H9 (cell line): ENCODE measurements around the gene PGS1. TPM values are rescaled to one million over a fixed set of nuclear protein-coding genes. Genes with fewer than 3 reads are reported as not detected.

Experiments used
- DNase-seq: peaks from one replicate; pipeline ENCODE4 v3.0.0-alpha.2; 2017
- H2AFZ ChIP-seq: one replicate; pipeline ENCODE4 v1.6.1; 2013; ENCODE audit warnings: mild to moderate bottlenecking, low read length, control low read depth, moderate library complexity
- H2AK5ac ChIP-seq: 2 replicates; pipeline ENCODE4 v1.6.1; 2013; ENCODE audit warnings: low read length, control low read depth, mixed read lengths; ENCODE audit not compliant: insufficient read length
- H2BK120ac ChIP-seq: one replicate; pipeline ENCODE4 v1.6.1; 2013; ENCODE audit warnings: low read depth, mild to moderate bottlenecking, low read length, control low read depth, inconsistent platforms; ENCODE audit not compliant: poor library complexity, severe bottlenecking
- H2BK12ac ChIP-seq: 2 replicates; pipeline ENCODE4 v1.6.1; 2013; ENCODE audit warnings: low read length, control low read depth, mixed read lengths, low read depth; ENCODE audit not compliant: insufficient read length
- H2BK15ac ChIP-seq: 2 replicates; pipeline ENCODE4 v1.6.1; 2013; ENCODE audit warnings: low read depth, low read length, control low read depth
- H2BK20ac ChIP-seq: one replicate; pipeline ENCODE4 v1.6.1; 2013; ENCODE audit warnings: low read depth, mild to moderate bottlenecking, low read length, control low read depth, inconsistent platforms; ENCODE audit not compliant: poor library complexity, severe bottlenecking
- H2BK5ac ChIP-seq: 2 replicates; pipeline ENCODE4 v1.6.1; 2013; ENCODE audit warnings: low read length, control low read depth, mixed read lengths; ENCODE audit not compliant: insufficient read length
- H3K14ac ChIP-seq: 2 replicates; pipeline ENCODE4 v1.6.1; 2013; ENCODE audit warnings: low read length, control low read depth; ENCODE audit not compliant: insufficient read depth
- H3K18ac ChIP-seq: 2 replicates; pipeline ENCODE4 v1.6.1; 2013; ENCODE audit warnings: low read depth, mild to moderate bottlenecking, mixed read lengths, low read length, control low read depth; ENCODE audit not compliant: insufficient read length
- H3K23ac ChIP-seq: 2 replicates; pipeline ENCODE4 v1.6.1; 2013; ENCODE audit warnings: low read length, control low read depth, mixed read lengths, low read depth; ENCODE audit not compliant: insufficient read length
- H3K23me2 ChIP-seq: 2 replicates; pipeline ENCODE4 v1.6.1; 2013; ENCODE audit warnings: low read depth, mild to moderate bottlenecking, mixed read lengths, low read length, control low read depth; ENCODE audit not compliant: insufficient read length, poor library complexity, severe bottlenecking
- H3K27ac ChIP-seq: 2 replicates; pipeline ENCODE4 v1.5.1; 2013; ENCODE audit warnings: low read length, control low read depth, mixed read lengths, low read depth; ENCODE audit not compliant: insufficient read length
- H3K27me3 ChIP-seq: 2 replicates; pipeline ENCODE4 v1.6.1; 2013; ENCODE audit warnings: low read length, control low read depth, inconsistent platforms; ENCODE audit not compliant: insufficient read depth
- H3K4ac ChIP-seq: 2 replicates; pipeline ENCODE4 v1.6.1; 2013; ENCODE audit warnings: low read depth, mild to moderate bottlenecking, control low read depth, inconsistent platforms, low read length, moderate library complexity
- H3K4me1 ChIP-seq: 2 replicates; pipeline ENCODE4 v1.6.1; 2013; ENCODE audit warnings: low read length, control low read depth, inconsistent platforms; ENCODE audit not compliant: insufficient read depth
- H3K4me2 ChIP-seq: 2 replicates; pipeline ENCODE4 v1.6.1; 2013; ENCODE audit warnings: low read length, control low read depth, mixed read lengths; ENCODE audit not compliant: insufficient read length, insufficient read depth
- H3K56ac ChIP-seq: 2 replicates; pipeline ENCODE4 v1.6.1; 2013; ENCODE audit warnings: low read depth, mild to moderate bottlenecking, mixed read lengths, low read length, control low read depth; ENCODE audit not compliant: insufficient read length
- H3K79me1 ChIP-seq: 2 replicates; pipeline ENCODE4 v1.6.1; 2013; ENCODE audit warnings: low read depth, mild to moderate bottlenecking, moderate library complexity, low read length, control low read depth, inconsistent platforms; ENCODE audit not compliant: insufficient read depth, poor library complexity, severe bottlenecking
- H3K79me2 ChIP-seq: 2 replicates; pipeline ENCODE4 v1.6.1; 2013; ENCODE audit warnings: low read length, control low read depth, inconsistent platforms; ENCODE audit not compliant: insufficient read depth
- H3K9ac ChIP-seq: 2 replicates; pipeline ENCODE4 v1.6.1; 2013; ENCODE audit warnings: low read length, control low read depth, mixed read lengths; ENCODE audit not compliant: insufficient read length; ENCODE audit errors: extremely low read depth
- H3K9me3 ChIP-seq: one replicate; pipeline ENCODE4 v1.6.1; 2013; ENCODE audit warnings: low read depth, low read length, inconsistent platforms; ENCODE audit not compliant: control insufficient read depth
- H3T11ph ChIP-seq: one replicate; pipeline ENCODE4 v1.6.1; 2013; ENCODE audit warnings: mild to moderate bottlenecking, low read length, control low read depth, inconsistent platforms
- H4K20me1 ChIP-seq: one replicate; pipeline ENCODE4 v1.6.1; 2013; ENCODE audit not compliant: control insufficient read depth, insufficient read length, insufficient read depth
- H4K5ac ChIP-seq: 2 replicates; pipeline ENCODE4 v1.6.1; 2013; ENCODE audit warnings: low read depth, mild to moderate bottlenecking, mixed read lengths, low read length, control low read depth; ENCODE audit not compliant: insufficient read length
- H4K8ac ChIP-seq: replicated peaks from 2 replicates; pipeline ENCODE4 v1.6.1; 2013; ENCODE audit warnings: low read length, control low read depth, mixed read lengths, low read depth; ENCODE audit not compliant: insufficient read length
- H4K91ac ChIP-seq: 2 replicates; pipeline ENCODE4 v1.6.1; 2013; ENCODE audit warnings: low read depth, mild to moderate bottlenecking, moderate library complexity, mixed read lengths, low read length, control low read depth; ENCODE audit not compliant: insufficient read length
- H3K27ac Mint-ChIP-seq, 3 experiments: 2 replicates in 2 of 3; 3 replicates in 1 of 3; pipeline ENCODE4 v1.8.0; 2020 to 2021; ENCODE audit warnings: mixed read lengths in 3 of 3, mild to moderate bottlenecking in 1 of 3, moderate library complexity in 1 of 3
- H3K27me3 Mint-ChIP-seq: 2 replicates; pipeline ENCODE4 v1.8.0; 2021; ENCODE audit warnings: low read depth, mild to moderate bottlenecking, moderate library complexity, mixed read lengths
- H3K36me3 Mint-ChIP-seq, 3 experiments: 2 replicates in 2 of 3; 3 replicates in 1 of 3; pipeline ENCODE4 v1.8.0; 2020 to 2021; ENCODE audit warnings: low read depth in 3 of 3, mixed read lengths in 3 of 3; ENCODE audit not compliant: insufficient read depth in 1 of 3
- H3K4me1 Mint-ChIP-seq, 2 experiments: 2 replicates each; pipeline ENCODE4 v1.8.0; 2020; ENCODE audit warnings: mixed read lengths in 2 of 2
- H3K4me3 Mint-ChIP-seq, 2 experiments: 2 replicates in 1 of 2; 3 replicates in 1 of 2; pipeline ENCODE4 v1.8.0; 2020 to 2021; ENCODE audit warnings: mild to moderate bottlenecking in 2 of 2, mixed read lengths in 2 of 2, moderate library complexity in 1 of 2
- H3K9me3 Mint-ChIP-seq, 2 experiments: 2 replicates in 1 of 2; 3 replicates in 1 of 2; pipeline ENCODE4 v1.8.0; 2020; ENCODE audit warnings: mild to moderate bottlenecking in 2 of 2, mixed read lengths in 2 of 2, moderate library complexity in 1 of 2
- WGBS: extraction: QIAGEN DNeasy Blood & Tissue Kit; methylation state at CpG from one replicate; pipeline ENCODE4 v1.1.7; 2013; ENCODE audit warnings: missing lambda C conversion rate, low lambda C conversion rate, mixed read lengths; ENCODE audit not compliant: insufficient read length; ENCODE audit errors: extremely low coverage; 5-methylcytosine and 5-hydroxymethylcytosine counted together
- total RNA-seq: library from RNA; stranded (reverse); gene quantifications from 2 replicates; pipeline ENCODE4 v1.2.1, GENCODE V29; 2021
- TF ChIP-seq, protein P1 (sequence below): fragments of 200-600 bp; sonication (generic); conservative IDR thresholded peaks from 3 replicates; pipeline ENCODE4 v1.8.0; 2021; ENCODE audit warnings: antibody characterized with exemption, mild to moderate bottlenecking

PGS1 gene
- total RNA-seq, 1 experiment from 2014 or later = 45.7 TPM

DNA sequence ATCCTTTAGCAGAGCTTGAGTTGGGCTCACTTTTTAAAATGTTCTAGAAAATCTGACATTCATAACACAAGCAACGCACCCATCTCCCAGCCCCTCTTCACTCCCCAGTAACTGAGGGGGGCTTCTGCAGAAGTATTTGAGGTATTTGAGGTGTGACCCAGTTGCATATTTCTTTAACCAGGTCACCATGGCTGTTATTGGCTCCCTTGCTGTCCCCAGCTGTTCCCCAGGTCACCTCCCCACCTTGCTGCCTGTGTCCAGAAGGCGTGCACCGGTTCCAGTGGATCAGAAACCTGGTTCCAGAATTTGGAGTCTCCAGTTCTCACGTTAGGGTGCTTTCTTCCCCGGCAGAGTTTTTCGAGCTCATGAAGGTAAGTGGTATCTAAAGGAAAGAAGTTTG, 13.8 kb downstream of the PGS1 start:
- Histone ChIP-seq H3K18ac (no peak overlapping the region), H2AK5ac (no peak overlapping the region), H3K23me2 (no peaks in the 10 kb centered on the region), H3K4ac (no peak overlapping the region), H3K23ac (no peak overlapping the region), H2BK120ac (no peak overlapping the region), H3K9me3 (no peaks in the 10 kb centered on the region), H2BK12ac (no peak overlapping the region), H4K8ac (no peak overlapping the region), H3K14ac (no peak overlapping the region), H3K56ac (no peak overlapping the region), H4K20me1 (no peaks in the 10 kb centered on the region), H3K79me2 (peaks cover 34% of the 10 kb centered on the region; the same call in 1 of the 2 replicates), H3K79me1 (peaks cover 12% of the 10 kb centered on the region), H2BK5ac (no peak overlapping the region), H2AFZ (no peak overlapping the region), H3K27ac (no peak overlapping the region), H3K27me3 (no peaks in the 10 kb centered on the region), H4K5ac (no peak overlapping the region), H3K4me1 (0 out of 2 replicates have a peak, but pooled peaks cover 5% of the 10 kb centered on the region), H3T11ph (no peak overlapping the region), H4K91ac (no peak overlapping the region), H2BK20ac (no peak overlapping the region), H3K4me2 (no peak overlapping the region), H2BK15ac (no peak overlapping the region), H3K9ac (no peak overlapping the region)
- no peak for DNase-seq
- H3K27me3 Mint-ChIP-seq = no peaks in the 10 kb centered on the region
- peak overlapping the region; percentile 44 to 84 (median 49); a peak in 3 of 7 replicates for H3K27ac Mint-ChIP-seq
- no peak overlapping the region for H3K4me3 Mint-ChIP-seq
- TF ChIP-seq, protein P1, sequence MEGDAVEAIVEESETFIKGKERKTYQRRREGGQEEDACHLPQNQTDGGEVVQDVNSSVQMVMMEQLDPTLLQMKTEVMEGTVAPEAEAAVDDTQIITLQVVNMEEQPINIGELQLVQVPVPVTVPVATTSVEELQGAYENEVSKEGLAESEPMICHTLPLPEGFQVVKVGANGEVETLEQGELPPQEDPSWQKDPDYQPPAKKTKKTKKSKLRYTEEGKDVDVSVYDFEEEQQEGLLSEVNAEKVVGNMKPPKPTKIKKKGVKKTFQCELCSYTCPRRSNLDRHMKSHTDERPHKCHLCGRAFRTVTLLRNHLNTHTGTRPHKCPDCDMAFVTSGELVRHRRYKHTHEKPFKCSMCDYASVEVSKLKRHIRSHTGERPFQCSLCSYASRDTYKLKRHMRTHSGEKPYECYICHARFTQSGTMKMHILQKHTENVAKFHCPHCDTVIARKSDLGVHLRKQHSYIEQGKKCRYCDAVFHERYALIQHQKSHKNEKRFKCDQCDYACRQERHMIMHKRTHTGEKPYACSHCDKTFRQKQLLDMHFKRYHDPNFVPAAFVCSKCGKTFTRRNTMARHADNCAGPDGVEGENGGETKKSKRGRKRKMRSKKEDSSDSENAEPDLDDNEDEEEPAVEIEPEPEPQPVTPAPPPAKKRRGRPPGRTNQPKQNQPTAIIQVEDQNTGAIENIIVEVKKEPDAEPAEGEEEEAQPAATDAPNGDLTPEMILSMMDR = no peak
- H3K9me3 Mint-ChIP-seq = no peaks in the 10 kb centered on the region
- H3K4me1 Mint-ChIP-seq = peaks cover 14 to 21% of the 10 kb centered on the region in 2 experiments
- peaks cover 17 to 53% (median 43%) of the 10 kb centered on the region in 3 experiments; a peak in 6 of 7 replicates for H3K36me3 Mint-ChIP-seq
- no CpG with 5 or more reads among the region's 6 CpGs for WGBS
